ENCODE measurements around the gene CDKN2A.

The CDKN2A gene

GRCh38 chr9:21923694-21924093 lies 70.5 kb downstream of the CDKN2A start:
- TF ChIP-seq CTCF (IDR thresholded peaks at IDR 0.05), result no peak
- DNase-seq (ENCODE audit: low spot score), result no peak
- H3K27ac ChIP-seq, result no peak overlapping the region
- no peak overlapping the region for H3K4me3 ChIP-seq

- TF ChIP-seq CTCF (IDR thresholded peaks at IDR 0.05), result no peak
- Histone ChIP-seq H3K27ac (no peak overlapping the region), H3K4me3 (no peak overlapping the region)
- DNase-seq (ENCODE audit: low spot score), result no peak
Observed at GRCh38 chr9:21919377-21920362, 74.5 kb downstream of the CDKN2A start.

All from coronary artery (tissue), 2 donors.